OCI-M1 (cell line): ENCODE results near the gene RLN2.
"Not testable (repeated sequence)": the region's sequence is repeated elsewhere in the genome, so short reads cannot be mapped to it uniquely, and the experiment has no call there.

Experiments
- DNase-seq: peaks from one replicate; lab custom pipeline; 2025; lab: John Stamatoyannopoulos, UW

The RLN2 gene, protein sequence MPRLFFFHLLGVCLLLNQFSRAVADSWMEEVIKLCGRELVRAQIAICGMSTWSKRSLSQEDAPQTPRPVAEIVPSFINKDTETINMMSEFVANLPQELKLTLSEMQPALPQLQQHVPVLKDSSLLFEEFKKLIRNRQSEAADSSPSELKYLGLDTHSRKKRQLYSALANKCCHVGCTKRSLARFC

GRCh38 chr9:5303840-5304795, at the start of gene RLN2:
Gene RLN2, minus strand, starts transcription at chr9:5304716. Its CDS starts 136 bp downstream, at chr9:5304580.
- not testable (repeated sequence) for DNase-seq

- DNase-seq = no peak
Observed at GRCh38 chr9:5354184-5354583, 49.7 kb upstream of the RLN2 start.

- DNase-seq = no peak
Observed at GRCh38 chr9:5352637-5353248, 48.2 kb upstream of the RLN2 start.

GRCh38 chr9:5338992-5339981, 34.8 kb upstream of the RLN2 start, which contains the start of gene RLN1:
Gene RLN1, minus strand, starts transcription at chr9:5339876. Its CDS starts 130 bp downstream, at chr9:5339746.
- peak; percentile 90 for DNase-seq

DNA sequence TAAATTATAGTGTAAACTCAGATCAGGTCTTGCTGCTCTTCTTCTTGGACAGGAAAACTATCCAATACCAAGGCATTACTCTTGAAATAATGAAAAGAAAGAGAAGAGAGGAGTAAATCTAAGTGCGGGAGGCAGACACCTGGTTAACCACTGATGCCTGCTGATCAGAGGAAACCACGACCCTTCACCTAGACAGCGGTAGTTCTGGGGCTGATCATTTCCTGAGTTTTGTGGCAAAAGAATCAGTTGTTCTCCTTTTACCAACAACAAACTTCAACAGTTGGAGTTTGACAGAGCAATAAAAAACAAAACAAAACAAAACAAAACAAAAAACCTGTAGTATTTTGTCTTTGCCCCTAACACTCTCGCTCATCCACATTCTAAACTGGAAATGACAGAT, 32.2 kb upstream of the RLN2 start:
- no peak for DNase-seq

DNA sequence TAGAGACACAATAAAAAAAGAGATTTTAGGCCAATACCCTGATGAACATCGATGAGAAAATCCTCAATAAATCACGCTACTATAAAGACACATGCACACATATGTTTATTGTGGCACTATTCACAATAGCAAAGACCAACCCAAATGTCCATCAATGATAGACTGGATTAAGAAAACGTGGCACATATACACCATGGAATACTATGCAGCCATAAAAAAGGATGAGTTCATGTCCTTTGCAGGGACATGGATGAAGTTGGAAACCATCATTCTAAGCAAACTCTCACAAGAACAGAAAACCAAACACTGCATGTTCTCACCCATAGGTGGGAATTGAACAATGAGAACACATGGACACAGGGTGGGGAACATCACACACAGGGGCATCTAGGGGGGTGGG, 26.8 kb upstream of the RLN2 start:
- not testable (repeated sequence) for DNase-seq

DNA sequence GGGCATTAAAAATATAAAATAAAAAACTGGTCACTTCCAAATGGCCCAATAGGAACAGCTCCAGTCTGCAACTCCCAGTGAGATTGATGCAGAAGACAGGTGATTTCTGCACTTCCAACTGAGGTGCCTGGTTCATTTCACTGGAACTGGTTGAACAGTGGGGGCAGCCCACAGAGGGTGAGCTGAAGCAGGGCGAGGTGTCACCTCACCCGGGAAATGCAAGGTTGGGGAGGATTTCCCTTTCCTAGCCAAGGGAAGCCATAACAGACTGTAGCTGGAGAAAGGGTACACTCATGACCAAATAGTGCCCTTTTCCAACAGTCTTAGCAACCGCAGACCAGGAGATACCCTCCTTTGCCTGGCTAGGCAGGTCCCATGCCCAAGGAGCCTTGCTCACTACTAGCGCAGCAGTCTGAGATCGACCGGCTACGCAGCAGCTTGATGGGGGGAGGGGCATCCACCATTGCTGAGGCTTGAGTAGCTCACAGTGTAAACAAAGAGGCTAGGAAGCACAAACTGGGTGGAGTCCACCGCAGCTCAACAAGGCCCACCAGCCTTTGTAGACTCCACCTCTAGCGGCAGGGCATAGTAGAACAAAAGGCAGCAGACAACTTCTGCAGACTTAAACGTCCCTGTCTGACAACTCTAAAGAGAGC, 22.5 kb upstream of the RLN2 start:
- DNase-seq = no peak

DNA sequence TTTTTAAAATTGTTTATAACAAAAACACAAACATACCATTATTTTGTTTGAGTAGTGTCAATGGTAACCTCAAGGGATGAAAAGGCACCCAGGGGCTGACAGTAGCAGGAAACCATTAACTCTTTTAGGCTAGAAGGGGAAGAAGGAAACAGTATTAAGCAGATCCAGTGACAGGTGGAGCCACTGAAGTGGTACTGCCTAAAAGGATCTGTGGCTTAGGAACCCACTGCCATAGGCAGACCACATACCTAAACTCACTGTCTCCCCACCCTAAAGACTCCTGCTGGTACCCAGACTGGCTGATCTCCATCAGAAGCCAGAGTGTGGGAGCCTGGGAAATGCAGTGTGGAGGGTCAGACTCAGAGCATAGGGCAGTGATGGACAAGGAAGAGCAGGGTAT, 21.7 kb upstream of the RLN2 start:
- DNase-seq = no peak

- DNase-seq = not testable (repeated sequence)
Observed at GRCh38 chr9:5321601-5322000, 17.1 kb upstream of the RLN2 start.

- DNase-seq = peak; percentile 89
Observed at GRCh38 chr9:5321058-5321457, 16.5 kb upstream of the RLN2 start.

DNA sequence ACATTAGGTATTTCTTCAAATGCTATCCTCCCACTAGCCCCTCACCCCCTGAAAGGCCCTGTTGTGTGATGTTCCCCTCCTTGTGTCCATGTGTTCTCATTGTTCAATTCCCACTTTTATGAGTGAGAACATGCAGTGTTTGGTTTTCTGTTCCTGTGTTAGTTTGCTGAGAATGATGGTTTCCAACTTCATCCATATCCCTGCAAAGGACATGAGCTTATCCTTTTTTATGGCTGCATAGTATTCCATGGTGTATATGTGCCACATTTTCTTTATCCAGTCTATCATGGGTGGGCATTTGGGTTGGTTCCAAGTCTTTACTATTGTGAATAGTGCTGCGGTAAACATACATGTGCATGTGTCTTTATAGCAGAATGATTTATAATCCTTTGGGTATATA, 11.9 kb upstream of the RLN2 start:
- DNase-seq = not testable (repeated sequence)

GRCh38 chr9:5315187-5315923, 10.8 kb upstream of the RLN2 start:
- DNase-seq = no peak

- DNase-seq = no peak
Observed at GRCh38 chr9:5310851-5311250, 6.3 kb upstream of the RLN2 start.

DNA sequence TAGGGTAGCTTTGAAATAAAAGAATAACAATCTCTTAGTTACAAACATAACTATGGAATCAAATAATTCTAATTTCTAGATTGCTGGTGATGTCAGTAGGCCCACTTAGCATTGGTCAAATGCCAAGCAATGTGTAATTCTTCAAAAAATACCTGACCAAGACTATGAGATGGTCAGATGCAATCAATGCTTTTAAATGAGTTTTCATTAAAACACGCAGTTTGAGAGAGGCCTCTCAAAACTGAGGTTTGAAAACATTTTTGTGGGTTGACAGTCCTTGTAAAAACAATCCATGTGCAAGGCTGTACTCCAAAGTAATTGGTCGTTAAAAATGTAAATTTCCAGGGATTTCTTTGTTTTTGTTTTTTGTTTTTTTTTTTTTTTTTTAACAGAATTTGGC, 1.2 kb upstream of the RLN2 start:
- no peak for DNase-seq

GRCh38 chr9:5301544-5301943, 3.0 kb downstream of the RLN2 start:
- no peak for DNase-seq

GRCh38 chr9:5292141-5292540, 12.4 kb downstream of the RLN2 start:
- no peak for DNase-seq

DNA sequence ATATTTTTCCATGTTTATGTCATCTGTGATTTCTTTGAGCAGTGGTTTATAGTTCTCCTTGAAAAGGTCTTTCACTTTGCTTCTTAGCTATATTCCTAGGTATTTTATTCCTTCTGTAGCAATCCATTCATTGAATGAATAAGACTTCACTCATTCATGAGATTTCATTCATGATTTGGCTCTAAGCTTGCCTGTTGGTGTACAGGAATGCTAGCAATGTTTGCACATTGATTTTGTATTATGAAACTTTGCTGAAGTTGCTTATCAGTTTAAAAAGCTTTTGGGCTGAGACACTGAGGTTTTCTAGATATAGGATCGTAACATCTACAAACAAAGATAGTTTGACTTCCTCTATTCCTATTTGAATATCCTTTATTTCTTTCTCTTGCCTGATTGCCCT, 15.9 kb downstream of the RLN2 start:
- DNase-seq = peak; percentile 94

- no peak for DNase-seq
Observed at GRCh38 chr9:5286262-5286661, 18.3 kb downstream of the RLN2 start.

DNA sequence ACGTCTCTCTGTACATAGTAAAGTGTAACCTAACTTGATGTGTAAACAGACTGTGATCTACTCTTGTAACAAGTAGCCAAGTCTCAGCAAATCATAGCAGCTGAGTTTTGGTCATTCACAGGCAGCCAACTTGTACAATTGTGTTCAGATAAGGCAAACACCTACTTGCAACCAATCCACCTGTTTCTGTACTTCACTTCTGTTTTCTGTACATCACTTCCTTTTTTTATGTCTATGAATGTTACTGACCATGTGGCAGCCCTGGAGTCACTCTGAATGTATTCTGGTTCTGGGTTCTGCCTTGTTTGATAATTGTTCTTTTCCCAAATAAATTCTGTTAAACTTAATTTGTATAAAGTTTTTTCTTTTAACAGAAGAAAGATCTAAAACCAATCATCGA, 26.0 kb downstream of the RLN2 start:
- DNase-seq = peak; percentile 92

- no peak for DNase-seq
Observed at GRCh38 chr9:5274770-5275169, 29.7 kb downstream of the RLN2 start.
